DOHH2 (cell line): ENCODE results near the gene LASP1NB.

Experiments
- H3F3A ChIP-seq: fragments of 200-600 bp; sonication (generic), shearing (Covaris generic); 2 replicates; pipeline ENCODE4 v1.6.0; 2016; ENCODE audit warnings: antibody characterized with exemption, mild to moderate bottlenecking; ENCODE audit not compliant: control insufficient read depth, insufficient read depth
- H3K27ac ChIP-seq: fragments of 200-600 bp; sonication (generic); 2 replicates; pipeline ENCODE4 v1.5.1; 2014; ENCODE audit warnings: low read depth, mild to moderate bottlenecking, low read length, moderate library complexity
- H3K27me3 ChIP-seq: fragments of 200-600 bp; sonication (generic); 2 replicates; pipeline ENCODE4 v1.6.1; 2014; ENCODE audit warnings: mild to moderate bottlenecking, low read length, mixed read lengths; ENCODE audit not compliant: control insufficient read depth
- H3K36me3 ChIP-seq: fragments of 200-600 bp; sonication (generic); 2 replicates; pipeline ENCODE4 v1.6.1; 2014; ENCODE audit warnings: mild to moderate bottlenecking, low read length, moderate library complexity, mixed read lengths; ENCODE audit not compliant: control insufficient read depth
- H3K4me1 ChIP-seq: fragments of 200-600 bp; sonication (generic); 2 replicates; pipeline ENCODE4 v1.6.1; 2014; ENCODE audit warnings: mild to moderate bottlenecking, low read length, mixed read lengths; ENCODE audit not compliant: control insufficient read depth
- H3K4me2 ChIP-seq: fragments of 200-600 bp; sonication (generic); 2 replicates; pipeline ENCODE4 v1.6.0; 2014; ENCODE audit warnings: mild to moderate bottlenecking, low read length, moderate library complexity
- H3K4me3 ChIP-seq: fragments of 200-600 bp; sonication (generic); 2 replicates; pipeline ENCODE4 v1.5.1; 2014; ENCODE audit warnings: mild to moderate bottlenecking, low read length, mixed read lengths
- H3K79me2 ChIP-seq: fragments of 200-600 bp; sonication (generic); 2 replicates; pipeline ENCODE4 v1.6.1; 2014; ENCODE audit warnings: mild to moderate bottlenecking, low read length, mixed read lengths; ENCODE audit not compliant: control insufficient read depth
- H3K9me2 ChIP-seq: fragments of 200-600 bp; sonication (generic); replicated peaks from 2 replicates; pipeline ENCODE4 v1.6.1; 2014; ENCODE audit warnings: mild to moderate bottlenecking, low read length, mixed read lengths; ENCODE audit not compliant: control insufficient read depth
- H3K9me3 ChIP-seq: fragments of 200-600 bp; sonication (generic); 2 replicates; pipeline ENCODE4 v1.6.1; 2014; ENCODE audit warnings: antibody characterized with exemption, low read length, mixed read lengths; ENCODE audit not compliant: control insufficient read depth, insufficient read depth
- H4K20me1 ChIP-seq: fragments of 200-600 bp; sonication (generic); 2 replicates; pipeline ENCODE4 v1.6.0; 2014; ENCODE audit warnings: low read depth, mild to moderate bottlenecking, antibody characterized with exemption, low read length, moderate library complexity; ENCODE audit not compliant: control insufficient read depth, insufficient read depth
- CTCF ChIP-seq: fragments of 200-600 bp; sonication (generic); IDR thresholded peaks from one replicate; pipeline ENCODE4 v1.5.1; 2014; ENCODE audit warnings: antibody characterized with exemption, mild to moderate bottlenecking, low read depth, low read length; ENCODE audit not compliant: poor library complexity, severe bottlenecking
- EZH2phosphoT487 ChIP-seq: fragments of 200-600 bp; sonication (generic); IDR thresholded peaks from 2 replicates; pipeline ENCODE4 v1.6.1; 2017; ENCODE audit warnings: borderline replicate concordance, mild to moderate bottlenecking, antibody characterized with exemption, low read length, moderate library complexity, mixed read lengths

The LASP1NB gene

GRCh38 chr17:38885044-38885727, 40.2 kb upstream of the LASP1NB start:
- Histone ChIP-seq H3F3A (no peaks in the 10 kb centered on the region), H3K9me3 (no peaks in the 10 kb centered on the region), H3K9me2 (no peaks in the 10 kb centered on the region), H3K4me2 (no peak overlapping the region), H3K27me3 (no peaks in the 10 kb centered on the region), H3K27ac (no peak overlapping the region), H4K20me1 (no peaks in the 10 kb centered on the region), H3K4me1 (peaks cover 18% of the 10 kb centered on the region), H3K79me2 (peaks cover 57% of the 10 kb centered on the region), H3K4me3 (no peak overlapping the region), H3K36me3 (peaks cover 65% of the 10 kb centered on the region)
- TF ChIP-seq CTCF: no peak
- TF ChIP-seq EZH2phosphoT487: no peak

- no peaks in the 10 kb centered on the region for H4K20me1 ChIP-seq
- H3K36me3 ChIP-seq: peaks cover 65% of the 10 kb centered on the region
- H3K4me2 ChIP-seq: no peak overlapping the region
- no peaks in the 10 kb centered on the region for H3K27me3 ChIP-seq
- H3K4me3 ChIP-seq: no peak overlapping the region
- peaks cover 10% of the 10 kb centered on the region for H3K4me1 ChIP-seq
- H3K9me3 ChIP-seq: no peaks in the 10 kb centered on the region
- H3K79me2 ChIP-seq: peaks cover 52% of the 10 kb centered on the region
- no peaks in the 10 kb centered on the region for H3F3A ChIP-seq
- H3K27ac ChIP-seq: no peak overlapping the region
- no peaks in the 10 kb centered on the region for H3K9me2 ChIP-seq
- TF ChIP-seq EZH2phosphoT487 (no peak), CTCF (no peak)
Observed at GRCh38 chr17:38885728-38886642, 39.4 kb upstream of the LASP1NB start.

GRCh38 chr17:38886643-38887010, 38.8 kb upstream of the LASP1NB start:
- TF ChIP-seq EZH2phosphoT487: no peak
- no peak overlapping the region for H3K4me3 ChIP-seq
- H3K9me2 ChIP-seq: no peaks in the 10 kb centered on the region
- peaks cover 46% of the 10 kb centered on the region for H3K79me2 ChIP-seq
- H3F3A ChIP-seq: no peaks in the 10 kb centered on the region
- H3K27me3 ChIP-seq: no peaks in the 10 kb centered on the region
- no peaks in the 10 kb centered on the region for H4K20me1 ChIP-seq
- H3K36me3 ChIP-seq: peaks cover 59% of the 10 kb centered on the region
- no peak overlapping the region for H3K4me2 ChIP-seq
- no peak overlapping the region for H3K27ac ChIP-seq
- peaks cover 4% of the 10 kb centered on the region for H3K4me1 ChIP-seq
- no peaks in the 10 kb centered on the region for H3K9me3 ChIP-seq

- H3K9me3 ChIP-seq: no peaks in the 10 kb centered on the region
- no peak overlapping the region for H3K4me2 ChIP-seq
- H3K4me1 ChIP-seq: peaks cover 5% of the 10 kb centered on the region; the same call in 1 of the 2 replicates
- peaks cover 59% of the 10 kb centered on the region for H3K36me3 ChIP-seq
- H4K20me1 ChIP-seq: no peaks in the 10 kb centered on the region
- no peak overlapping the region for H3K4me3 ChIP-seq
- H3K79me2 ChIP-seq: peaks cover 26% of the 10 kb centered on the region
- no peaks in the 10 kb centered on the region for H3K27me3 ChIP-seq
- TF ChIP-seq EZH2phosphoT487 (no peak), CTCF (no peak)
- no peak overlapping the region for H3K27ac ChIP-seq
- H3K9me2 ChIP-seq: no peaks in the 10 kb centered on the region
- H3F3A ChIP-seq: no peaks in the 10 kb centered on the region
Observed at GRCh38 chr17:38888842-38889241, 36.6 kb upstream of the LASP1NB start.
